Left kidney (tissue), 2 donors: ENCODE data around the gene VENTX. TPM values are rescaled to one million over a fixed set of nuclear protein-coding genes. Genes with fewer than 3 reads are reported as not detected.
"Not testable (repeated sequence)": the region's sequence is repeated elsewhere in the genome, so short reads cannot be mapped to it uniquely, and the experiment has no call there.

Experiments
- DNase-seq: peaks from one replicate; pipeline ENCODE4 v3.0.0-alpha.2; 2013
- polyA plus RNA-seq: library from polyadenylated mRNA; unstranded; fragments of 120-200 nt; gene quantifications from one replicate; pipeline ENCODE4 v1.2.1, GENCODE V29; 2013; ENCODE audit not compliant: insufficient read length

Gene VENTX
- polyA plus RNA-seq, 1 donor: 0.18 TPM

DNA sequence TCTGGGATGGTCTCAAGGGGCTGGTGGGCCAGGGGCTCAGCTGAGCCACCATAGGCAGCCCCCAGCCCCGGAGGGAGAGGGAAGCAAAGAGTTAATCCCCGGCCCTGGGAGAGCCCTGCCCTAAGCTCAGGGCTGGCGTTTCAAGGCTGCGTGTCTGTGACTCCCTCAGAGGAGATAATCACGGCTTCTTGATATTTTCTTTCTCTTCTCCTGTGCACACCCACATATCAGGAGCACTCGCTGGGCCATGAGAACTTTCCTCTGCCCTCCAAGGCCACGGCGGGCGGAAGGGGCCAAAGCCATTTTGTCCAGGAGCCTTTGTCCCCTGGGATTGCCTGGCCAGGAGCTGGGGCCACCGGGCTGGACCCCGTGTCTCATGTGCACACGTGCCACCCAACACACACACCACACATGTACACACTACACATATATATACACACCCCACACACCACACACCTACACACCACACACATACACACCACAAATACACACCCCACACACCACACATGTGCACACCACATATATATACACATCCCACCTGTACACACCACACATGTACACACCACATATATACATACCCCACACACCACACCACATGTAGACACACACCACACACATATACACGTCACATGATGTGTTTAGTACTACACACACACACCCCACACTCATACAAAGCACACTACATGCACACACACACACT, 16.9 kb downstream of the VENTX start:
- no peak for DNase-seq

DNA sequence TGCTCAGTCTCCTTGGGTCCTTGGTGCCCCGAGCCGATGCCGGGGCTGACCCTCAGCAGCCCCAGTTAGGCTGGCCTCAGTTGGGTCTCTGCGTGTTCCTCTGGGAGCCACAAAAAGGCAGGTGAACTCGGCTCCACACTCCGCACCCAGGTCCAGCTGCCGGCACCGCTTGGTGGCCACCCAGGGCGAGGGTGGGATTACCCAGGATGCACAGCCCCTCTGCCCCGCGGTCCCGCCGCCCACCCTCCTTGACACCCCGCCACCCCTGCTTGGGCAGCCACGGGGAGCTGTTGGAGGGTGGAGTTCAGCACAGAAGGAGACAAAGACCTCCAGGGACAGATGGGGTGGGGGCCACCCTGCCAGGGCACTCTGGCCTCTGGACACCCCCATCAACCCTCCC, 17.7 kb downstream of the VENTX start:
- DNase-seq: no peak

DNA sequence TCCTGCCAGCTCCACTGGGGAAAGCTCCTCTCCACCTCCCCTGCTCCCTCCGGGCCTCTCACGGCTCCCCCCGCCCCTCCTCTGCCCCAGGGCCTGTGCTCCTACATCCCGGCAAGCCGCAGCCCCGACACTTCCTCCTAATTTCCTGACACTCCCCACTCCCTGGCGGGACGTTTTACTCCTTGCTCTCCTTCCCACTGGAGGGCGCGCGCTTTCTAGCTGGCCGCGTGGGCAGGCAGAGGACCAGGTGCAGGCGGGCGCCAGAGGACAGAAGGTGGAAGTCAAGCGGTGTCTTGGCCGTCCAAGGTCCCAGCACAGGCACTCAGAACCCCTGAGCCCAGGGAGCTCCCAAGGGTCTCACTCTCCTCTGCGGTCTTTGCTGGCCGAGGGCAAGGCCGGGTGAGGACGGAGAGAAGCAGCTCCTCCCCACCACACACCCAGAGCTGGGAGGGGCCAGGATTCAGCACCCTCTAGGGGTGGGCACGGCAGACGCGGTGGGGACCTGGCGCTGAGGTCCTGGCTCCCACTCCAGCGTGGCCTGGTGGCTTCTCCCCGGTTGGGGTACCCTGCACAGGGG, 19.9 kb downstream of the VENTX start:
- no peak for DNase-seq

DNA sequence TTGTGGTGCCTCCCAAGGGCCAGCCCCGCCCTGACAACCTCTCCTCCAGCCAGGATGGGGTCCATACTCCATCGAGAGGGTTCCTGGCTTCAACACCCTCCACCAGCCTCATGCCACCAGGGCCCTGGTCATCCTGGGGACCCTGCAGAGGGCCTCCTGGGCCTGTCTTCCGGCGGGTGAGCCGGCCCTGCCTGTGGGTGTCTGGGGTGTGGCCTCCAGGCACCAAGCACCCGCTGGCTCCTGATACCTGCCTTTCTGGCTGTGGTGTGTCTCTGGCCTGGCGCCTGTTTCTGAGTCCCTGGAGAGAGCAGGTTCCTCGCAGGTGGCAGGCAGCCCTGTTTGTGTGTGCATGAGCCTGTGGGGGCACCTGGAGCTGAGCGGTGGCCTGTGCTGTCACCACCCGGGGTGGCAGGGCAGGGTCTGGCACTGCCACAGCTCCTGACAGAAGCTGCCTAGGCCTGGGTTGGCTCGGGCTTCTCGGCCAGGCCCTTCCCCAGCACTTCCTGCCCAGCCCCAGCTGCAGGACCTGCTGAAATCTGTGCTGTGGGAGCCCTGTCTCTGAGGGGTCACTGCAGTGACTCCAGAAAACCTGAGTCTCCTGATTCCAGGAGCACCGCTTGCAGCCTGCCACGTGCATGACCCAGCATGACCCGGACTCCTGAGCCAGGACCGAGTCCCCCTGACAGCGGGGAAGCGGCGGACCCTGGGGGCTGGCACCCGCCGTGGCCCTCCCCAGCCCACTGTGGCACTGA, 20.6 kb downstream of the VENTX start:
- no peak for DNase-seq

DNA sequence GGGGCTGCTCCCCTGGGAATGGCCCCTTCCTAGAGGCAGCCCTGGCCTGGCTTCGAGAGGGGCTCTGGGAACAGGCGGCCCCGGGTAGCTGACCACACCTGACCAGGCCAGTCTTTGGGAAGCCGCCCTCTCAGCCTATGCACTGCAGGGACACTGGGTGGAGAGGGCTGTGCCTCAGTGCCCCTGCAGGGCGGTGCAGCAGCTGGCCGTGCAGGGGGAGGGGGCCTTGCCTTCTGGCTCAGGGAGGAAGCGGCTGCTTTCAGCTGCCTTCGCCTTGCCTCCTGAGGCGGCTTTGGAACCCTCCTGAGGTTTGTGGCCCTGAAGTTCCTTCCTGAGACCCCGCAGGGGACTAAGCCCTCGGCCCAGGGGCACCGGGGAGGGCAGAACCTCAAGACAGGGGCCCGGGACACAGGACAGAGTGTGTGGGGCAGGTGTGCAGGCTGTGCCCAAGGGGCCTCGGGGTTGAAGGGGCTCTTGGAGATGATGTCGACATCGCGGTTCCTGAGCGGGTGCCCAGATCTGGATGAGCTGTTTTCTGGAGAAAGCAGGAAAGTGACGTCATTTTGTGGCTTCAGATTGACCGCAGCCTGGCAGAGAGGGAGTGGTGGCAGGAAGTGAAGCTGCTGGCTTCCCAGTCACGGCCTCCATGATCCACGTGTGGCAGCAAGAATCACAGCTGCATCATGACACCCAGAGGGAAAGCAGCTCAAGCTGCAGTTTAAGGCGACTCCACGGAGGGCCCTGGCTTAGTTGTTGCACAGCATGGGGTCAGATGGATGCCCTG, 21.4 kb downstream of the VENTX start:
- no peak for DNase-seq

DNA sequence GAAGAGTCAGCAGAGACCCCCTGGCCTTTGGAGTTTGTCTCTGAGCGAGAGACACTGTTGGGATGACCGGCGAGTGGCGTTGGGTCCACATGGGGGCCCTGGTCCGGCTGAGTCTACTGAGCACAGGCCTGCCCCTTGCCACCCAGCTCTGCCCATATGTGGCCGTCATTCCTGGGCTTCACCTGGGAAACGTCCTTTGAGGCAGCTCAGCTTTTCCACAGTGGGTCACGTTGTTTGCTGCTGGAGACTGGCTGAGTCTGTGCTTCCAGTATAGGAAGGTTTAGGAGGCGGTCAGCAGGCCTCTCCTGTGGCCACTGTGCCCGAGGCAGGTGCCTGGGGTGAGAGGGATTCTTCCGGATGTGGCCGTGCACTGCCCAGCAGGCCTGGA, 21.9 kb downstream of the VENTX start:
- DNase-seq: no peak

DNA sequence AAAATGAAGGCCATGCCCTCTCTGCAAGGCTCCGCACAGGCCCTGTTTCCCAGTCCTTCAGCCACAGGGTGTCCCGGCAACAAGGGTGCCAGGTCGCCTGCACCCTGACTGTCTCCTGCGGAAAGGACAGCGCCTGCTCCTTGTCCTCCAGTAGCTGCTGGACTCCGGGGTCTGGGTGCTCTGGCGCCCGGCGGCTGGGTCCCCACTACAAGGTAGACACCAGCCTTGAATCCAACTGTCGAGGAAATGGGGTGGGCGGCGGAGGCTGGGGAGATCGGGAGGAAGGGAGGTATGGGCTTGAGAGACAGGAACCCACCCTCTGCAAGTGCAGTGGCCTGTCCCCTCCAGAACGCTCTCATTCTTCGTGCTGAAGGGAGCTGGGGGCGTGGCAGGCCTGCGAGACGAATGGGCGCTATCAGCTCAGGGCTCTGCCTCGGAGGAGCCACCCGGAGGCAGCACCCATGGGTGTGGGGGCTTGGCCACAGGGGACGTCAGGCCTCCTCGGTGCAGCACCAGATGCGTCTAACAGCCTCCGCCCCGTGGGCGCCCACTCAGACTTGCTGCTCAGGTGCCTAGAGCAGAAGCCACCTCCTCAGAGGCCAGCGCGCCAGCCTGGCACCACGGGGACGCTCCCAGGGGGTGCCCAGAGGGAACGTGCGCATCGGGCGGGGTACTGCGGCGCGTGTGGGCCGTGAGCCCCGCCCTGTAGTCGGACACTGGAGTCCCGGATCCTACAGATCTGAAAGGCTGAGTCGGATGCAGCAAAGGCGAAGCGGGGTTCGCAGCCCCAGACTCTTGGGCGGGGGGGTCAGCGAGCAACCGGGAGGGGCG, 23.5 kb downstream of the VENTX start:
- DNase-seq: no peak

DNA sequence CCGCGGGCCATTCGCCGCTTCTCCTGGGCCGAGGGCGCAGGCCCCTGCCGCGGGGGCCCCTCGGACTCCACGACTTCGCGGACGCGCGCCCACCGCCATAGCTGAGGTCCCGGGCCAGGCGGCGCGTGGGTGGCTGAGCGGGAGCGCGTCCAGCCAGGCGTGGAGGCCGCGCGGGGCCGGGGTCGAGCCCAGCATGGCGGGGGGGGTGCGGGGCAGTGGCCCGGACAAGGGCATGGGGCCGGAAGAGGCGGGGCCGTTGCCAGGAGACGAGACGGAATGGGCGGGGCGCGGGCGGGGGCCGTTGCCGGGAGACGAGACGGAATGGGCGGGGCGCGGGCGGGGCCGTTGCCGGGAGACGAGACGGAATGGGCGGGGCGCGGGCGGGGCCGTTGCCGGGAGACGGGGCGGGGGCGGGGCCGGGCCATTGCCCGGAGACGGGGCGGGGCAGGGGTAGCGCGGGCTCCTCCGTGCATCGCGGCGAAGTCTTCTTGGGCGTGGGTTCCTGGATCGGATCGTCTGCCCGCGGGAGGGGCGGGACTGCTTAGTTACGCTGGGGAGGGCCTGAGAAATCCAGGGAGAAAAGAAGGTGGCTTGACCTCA, 24.2 kb downstream of the VENTX start:
- no peak for DNase-seq

DNA sequence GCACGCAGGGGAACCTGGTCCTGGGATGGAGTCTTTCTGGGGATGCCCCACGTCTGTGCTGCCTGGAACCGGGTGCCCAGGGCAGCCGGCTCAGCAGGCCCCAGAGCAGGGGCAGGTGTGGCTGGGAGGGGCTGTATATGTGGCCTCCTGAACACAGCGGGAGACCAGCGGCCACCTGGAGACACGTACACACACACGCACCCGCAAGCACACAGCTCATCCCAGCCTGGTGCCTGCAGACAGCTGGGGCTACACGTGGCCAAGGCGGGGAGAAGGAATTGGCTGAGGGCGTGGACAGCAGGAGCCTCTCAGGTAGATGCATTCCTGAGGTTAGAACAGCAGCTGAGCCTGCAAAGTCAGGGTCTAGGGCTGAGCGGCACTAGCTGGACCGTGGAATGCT, 25.0 kb downstream of the VENTX start:
- DNase-seq: no peak

DNA sequence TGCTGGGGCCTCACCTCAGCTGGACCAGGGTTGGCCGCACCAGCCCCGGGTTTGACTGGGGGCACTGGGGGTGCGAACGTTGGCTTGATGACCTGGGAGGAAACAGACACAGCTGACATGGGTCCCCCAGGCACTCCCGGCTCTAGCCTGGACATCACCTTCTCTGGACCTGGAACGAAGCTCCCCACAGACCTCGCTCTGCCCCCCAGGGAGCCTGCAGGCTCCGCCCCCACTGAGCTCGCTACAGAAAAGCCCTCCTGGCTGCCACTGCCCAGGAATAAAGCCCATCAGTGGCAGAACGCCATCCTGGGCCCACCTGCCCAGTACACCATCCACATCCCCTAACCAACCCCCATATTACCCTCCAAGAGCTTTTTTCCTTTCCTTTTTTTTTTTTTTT, 26.0 kb downstream of the VENTX start:
- no peak for DNase-seq

DNA sequence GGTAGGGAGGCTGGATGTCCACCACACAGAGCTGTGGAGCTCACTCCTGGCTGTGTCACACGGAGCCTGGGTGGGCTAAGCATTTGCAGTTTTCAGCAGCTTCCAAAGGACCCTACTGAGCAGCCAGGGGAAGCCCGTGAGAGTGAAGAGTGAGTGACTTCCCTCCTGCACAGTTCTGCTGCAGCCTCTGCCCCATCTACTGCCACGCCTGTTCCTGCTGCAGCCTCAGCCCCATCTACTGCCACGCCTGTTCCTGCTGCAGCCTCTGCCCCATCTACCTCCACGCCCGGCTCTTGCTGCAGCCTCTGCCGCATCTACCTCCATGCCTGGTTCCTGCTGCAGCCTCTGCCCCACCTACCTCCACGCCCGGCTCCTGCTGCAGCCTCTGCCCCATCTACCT, 26.8 kb downstream of the VENTX start:
- no peak for DNase-seq

DNA sequence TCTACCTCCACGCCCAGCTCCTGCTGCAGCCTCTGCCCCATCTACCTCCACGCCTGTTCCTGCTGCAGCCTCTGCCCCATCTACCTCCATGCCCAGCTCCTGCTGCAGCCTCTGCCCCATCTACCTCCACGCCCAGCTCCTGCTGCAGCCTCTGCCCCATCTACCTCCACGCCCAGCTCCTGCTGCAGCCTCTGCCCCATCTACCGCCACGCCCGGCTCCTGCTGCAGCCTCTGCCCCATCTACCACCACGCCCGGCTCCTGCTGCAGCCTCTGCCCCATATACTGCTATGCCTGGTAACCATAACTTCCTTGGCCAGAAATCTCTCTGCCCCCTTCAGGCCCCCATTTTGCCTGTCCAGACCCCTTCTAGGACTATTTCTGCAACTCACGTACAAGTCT, 27.4 kb downstream of the VENTX start:
- DNase-seq: not testable (repeated sequence)

DNA sequence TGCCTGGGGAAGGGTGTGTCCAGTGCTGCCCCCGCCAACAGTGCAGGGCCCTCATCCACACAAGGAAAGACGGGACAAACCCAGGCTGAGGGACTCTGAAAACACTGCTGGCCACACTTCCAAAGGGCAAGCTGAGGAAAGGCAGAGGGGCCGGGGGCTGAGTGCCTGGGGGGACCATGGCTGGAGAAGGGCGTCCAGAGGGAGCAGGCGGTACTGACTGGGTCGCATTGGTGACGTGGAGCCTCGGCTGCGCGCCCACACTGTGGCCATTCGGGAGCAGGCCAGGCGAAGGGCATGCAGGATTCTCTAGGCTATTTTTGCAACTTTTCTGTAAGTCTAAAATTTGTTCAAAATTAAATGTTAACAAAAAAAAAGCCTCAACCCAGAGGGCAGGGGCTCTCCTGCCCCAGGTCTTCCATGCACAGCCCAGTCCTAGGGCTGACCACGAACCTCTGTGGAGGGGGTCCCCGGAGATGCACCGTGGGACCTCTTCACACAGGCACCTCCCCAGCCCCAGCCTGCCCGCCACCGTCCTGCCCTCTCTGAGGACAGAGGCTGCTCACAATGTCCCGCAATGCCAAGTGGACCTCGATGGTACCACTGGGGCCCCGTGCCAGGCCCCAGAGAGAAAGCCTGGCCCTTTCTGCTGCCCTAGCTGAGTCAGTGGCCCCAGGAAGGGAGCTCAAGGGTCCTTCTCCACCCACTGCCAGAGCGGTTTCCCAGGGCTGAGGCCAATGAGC, 28.6 kb downstream of the VENTX start:
- no peak for DNase-seq

DNA sequence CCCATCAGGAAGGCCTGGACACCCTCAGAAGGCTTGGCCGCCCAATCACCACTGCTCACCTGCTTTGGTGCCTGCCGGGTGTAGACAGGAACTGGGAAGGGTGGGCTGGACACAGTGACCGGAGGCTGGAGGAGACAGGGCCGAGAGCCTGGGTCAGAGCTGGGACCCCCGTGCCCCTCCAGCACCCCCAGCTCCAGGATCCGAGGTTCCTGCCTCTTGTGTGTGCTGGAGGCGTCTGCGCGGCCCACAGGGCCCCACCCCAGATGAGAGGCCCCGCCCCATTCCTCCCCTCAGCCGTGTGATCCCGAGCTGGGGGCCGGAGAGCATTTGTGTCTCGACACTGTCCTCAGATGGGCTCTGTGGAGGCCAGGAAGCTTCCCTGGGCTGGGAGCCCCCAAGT, 29.6 kb downstream of the VENTX start:
- DNase-seq: no peak

DNA sequence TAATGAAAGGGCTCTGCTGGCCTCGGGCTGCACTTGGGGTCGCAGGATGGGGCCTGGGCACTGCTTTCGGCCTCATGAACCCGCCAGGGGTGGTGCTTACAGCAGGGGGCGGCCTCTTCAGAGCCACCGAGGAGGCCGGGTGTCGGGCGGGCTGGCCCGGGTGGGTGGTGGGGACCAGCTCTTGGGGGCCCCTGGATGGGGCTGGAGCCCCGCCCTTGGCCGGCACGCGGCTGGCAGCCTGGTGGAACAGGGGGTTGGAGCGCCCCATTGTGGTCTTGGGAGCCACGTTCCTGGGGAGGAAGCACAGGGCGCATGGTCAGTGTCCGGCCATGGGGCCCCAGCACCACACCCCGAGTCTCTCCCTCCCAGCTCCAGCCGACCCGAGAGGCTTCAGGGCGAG, 30.2 kb downstream of the VENTX start:
- DNase-seq: no peak

DNA sequence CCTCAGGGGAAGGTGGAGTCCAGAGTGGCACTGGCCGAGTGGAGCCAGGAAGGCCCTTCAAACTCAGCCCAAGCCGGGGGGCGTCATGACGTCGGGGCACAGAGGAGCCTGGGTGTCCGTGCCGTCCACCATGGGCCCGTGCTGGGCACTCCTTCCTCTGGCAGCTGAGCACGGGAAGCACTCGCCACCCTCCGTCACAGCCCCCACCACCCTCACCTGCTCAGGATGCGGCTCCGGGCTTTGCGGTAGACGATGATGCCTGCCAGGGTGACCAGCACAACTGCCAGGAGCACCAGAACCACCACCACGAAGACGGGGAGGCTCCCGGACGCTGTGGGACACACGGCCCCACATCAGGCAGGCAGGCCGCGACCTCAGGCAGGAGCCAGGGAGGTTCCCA, 30.9 kb downstream of the VENTX start:
- no peak for DNase-seq

DNA sequence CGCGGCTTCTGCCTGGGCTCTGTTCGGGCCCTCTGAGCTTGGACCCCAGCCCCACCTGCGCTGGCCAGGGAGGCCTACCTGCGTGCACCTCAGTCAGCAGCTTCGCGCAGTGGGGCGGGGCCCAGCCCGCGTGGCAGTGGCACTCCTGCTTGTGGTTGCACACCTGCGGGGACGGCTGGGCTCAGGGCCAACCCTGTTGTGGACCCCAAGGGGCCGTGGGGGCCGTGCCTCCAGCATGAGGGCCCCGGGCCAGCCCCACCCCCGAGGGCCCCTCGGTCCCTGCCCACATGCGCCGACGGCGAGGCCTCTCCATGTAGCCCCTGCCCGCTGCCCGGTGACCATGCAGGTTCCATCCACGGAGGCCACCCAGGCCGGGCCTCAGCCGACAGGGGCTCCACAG, 31.7 kb downstream of the VENTX start:
- no peak for DNase-seq

DNA sequence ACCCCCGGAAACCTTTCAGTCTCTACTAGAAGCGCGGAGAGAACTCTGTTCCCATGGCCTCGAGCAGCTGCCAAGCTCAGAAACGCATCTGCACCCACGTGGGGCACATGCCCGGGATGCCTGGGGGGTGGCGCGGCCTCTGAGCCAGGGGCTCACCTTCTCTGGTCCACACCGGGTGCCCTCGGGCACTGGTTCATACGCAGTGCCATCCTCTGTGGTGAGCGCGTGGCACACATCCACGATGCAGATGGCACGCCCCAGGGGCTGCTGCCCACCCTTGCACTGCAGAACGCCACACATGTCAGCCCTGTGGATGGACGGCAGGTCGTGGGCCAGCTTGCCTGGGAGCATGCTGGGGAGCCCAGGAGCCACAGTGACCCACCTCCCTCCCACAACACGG, 32.5 kb downstream of the VENTX start:
- DNase-seq: no peak

DNA sequence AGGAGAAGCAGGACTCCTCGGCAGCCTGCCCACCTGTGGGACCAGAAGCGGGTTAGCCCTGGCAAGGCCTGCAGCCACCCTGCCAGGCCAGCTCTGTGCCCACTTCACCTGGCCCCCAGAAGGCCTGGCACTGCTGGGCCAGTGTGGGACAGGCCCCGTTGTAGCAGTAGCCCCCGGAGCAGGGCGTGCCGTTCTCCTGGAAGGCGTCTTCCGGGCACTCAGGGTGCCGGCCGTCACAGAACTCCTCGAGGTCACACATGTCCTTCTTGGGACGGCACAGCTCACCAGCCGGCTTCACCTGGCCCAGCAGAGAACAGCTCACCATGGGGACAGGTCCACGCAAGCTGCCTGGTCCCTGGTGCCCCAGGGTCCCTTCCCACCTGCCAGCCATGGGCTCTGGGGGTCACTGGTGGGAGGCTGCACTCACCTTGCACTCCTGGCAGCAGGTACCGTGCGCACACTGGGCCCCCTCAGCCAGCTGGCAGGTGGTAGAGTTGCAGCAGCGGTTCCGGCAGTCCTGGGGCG, 33.2 kb downstream of the VENTX start:
- DNase-seq: no peak

DNA sequence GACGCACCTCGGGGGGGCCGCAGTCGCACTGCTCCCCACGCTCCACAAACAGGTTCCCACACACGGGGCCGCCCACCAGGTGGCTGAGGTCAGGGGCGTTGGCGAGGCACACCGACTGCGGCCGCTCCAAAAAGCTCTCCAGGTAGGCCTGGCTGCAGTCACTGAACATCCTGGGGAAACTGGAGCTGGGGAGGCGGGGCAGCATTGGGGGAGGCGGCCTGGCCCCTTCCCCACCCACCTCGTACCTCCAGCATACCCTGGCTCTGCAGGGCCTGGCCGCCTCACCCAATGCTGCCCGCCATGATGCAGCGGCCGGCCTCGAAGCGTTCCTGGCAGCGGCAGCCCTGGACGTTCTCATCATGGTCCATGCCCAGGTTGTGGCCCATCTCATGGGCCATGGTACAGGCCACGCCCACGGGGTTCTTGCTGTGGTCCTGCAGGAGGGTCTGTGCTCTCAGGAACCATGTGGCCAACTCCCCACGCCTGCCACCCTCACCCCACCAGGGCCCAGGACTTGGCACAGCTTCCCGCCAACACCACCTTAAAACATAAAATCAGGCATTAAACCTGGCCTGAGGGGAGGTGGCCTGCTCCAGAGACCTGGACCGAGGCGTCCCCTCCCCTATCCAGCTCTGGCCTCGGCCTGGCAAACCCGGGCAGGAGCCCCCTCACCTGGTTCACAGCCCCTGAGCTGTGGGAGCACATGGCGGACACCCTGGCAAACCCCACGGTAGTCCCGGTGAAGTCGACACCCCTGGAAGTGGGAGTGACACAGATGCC, 34.1 kb downstream of the VENTX start:
- DNase-seq: no peak
